K562 (cell line): ENCODE data around the gene TIMM10. TPM values are rescaled to one million over a fixed set of nuclear protein-coding genes. Genes with fewer than 3 reads are reported as not detected.
A peak's percentile ranks its signal among the peaks of the same experiment; 100 is the strongest.

Experiments
- CAMTA2 ChIP-seq: fragments of 250-450 bp; sonication (Bioruptor Pico); conservative IDR thresholded peaks from 2 replicates; pipeline ENCODE4 v1.5.1; 2022
- CCNT2 ChIP-seq: IDR thresholded peaks from 2 replicates; pipeline ENCODE4 v1.6.1; 2011; ENCODE audit warnings: borderline replicate concordance, low read depth, mild to moderate bottlenecking, moderate library complexity, mixed read lengths, low read length; ENCODE audit not compliant: insufficient read length; ENCODE audit errors: extremely low read depth
- CTCF ChIP-seq, 3 experiments: IDR thresholded peaks in 2 of 3; conservative IDR thresholded peaks in 1 of 3; 2 replicates each; pipeline ENCODE4 v1.5.1; 2011 to 2012; ENCODE audit warnings: low read length in 3 of 3, mild to moderate bottlenecking in 3 of 3, control low read depth in 2 of 3, improper control_type of control experiment in 1 of 3, inconsistent platforms in 1 of 3, low read depth in 1 of 3, mixed read lengths in 1 of 3, moderate library complexity in 1 of 3; ENCODE audit not compliant: insufficient read depth in 2 of 3
- E2F6 ChIP-seq, 2 experiments: IDR thresholded peaks; 2 replicates each; pipeline ENCODE4 v1.6.1; 2011; ENCODE audit warnings: borderline replicate concordance in 1 of 2, control low read depth in 1 of 2, low read depth in 1 of 2, low read length in 1 of 2, mild to moderate bottlenecking in 1 of 2, mixed read lengths in 1 of 2, moderate library complexity in 1 of 2; ENCODE audit not compliant: insufficient read depth in 1 of 2, insufficient read length in 1 of 2, poor library complexity in 1 of 2, severe bottlenecking in 1 of 2; ENCODE audit errors: extremely low read depth in 1 of 2
- EGR1 ChIP-seq: fragments of 450-650 bp; conservative IDR thresholded peaks from 2 replicates; pipeline ENCODE4 v1.6.1; 2017; ENCODE audit warnings: mild to moderate bottlenecking
- HDAC2 ChIP-seq: fragments of 450-650 bp; IDR thresholded peaks from 2 replicates; pipeline ENCODE4 v1.6.1; 2016; ENCODE audit warnings: mild to moderate bottlenecking
- KHSRP ChIP-seq: fragments of 450-650 bp; IDR thresholded peaks from 2 replicates; pipeline ENCODE4 v1.6.1; 2017
- LEF1 ChIP-seq: fragments of 450-650 bp; IDR thresholded peaks from 2 replicates; pipeline ENCODE4 v1.6.1; 2016; ENCODE audit warnings: mild to moderate bottlenecking
- MAZ ChIP-seq, 2 experiments: fragments of 450-650 bp in 1 of 2; sonication (generic) in 1 of 2; formaldehyde crosslinking; IDR thresholded peaks in 1 of 2; conservative IDR thresholded peaks in 1 of 2; 2 replicates each; pipeline versions ENCODE4 v1.4.0 to v1.5.0; 2020; ENCODE audit warnings: mild to moderate bottlenecking in 1 of 2, missing genetic modification reagents in 1 of 2
- MITF ChIP-seq: IDR thresholded peaks from 2 replicates; pipeline ENCODE4 v1.6.1; 2014; ENCODE audit warnings: antibody characterized with exemption
- MTA3 ChIP-seq: fragments of 450-650 bp; formaldehyde crosslinking; IDR thresholded peaks from 2 replicates; pipeline ENCODE4 v1.6.1; 2017; ENCODE audit warnings: mild to moderate bottlenecking, borderline replicate concordance
- PHF8 ChIP-seq: fragments of 200-600 bp; sonication (generic); IDR thresholded peaks from 2 replicates; pipeline ENCODE4 v1.6.1; 2012; ENCODE audit warnings: mixed run types, mild to moderate bottlenecking, inconsistent platforms, low read length, moderate library complexity, borderline replicate concordance
- RBFOX2 ChIP-seq: fragments of 200-400 bp; formaldehyde crosslinking; IDR thresholded peaks from 2 replicates; pipeline ENCODE4 v1.6.1; 2017; ENCODE audit warnings: low read depth, mild to moderate bottlenecking, low read length, moderate library complexity
- SIRT6 ChIP-seq: IDR thresholded peaks from one replicate; pipeline ENCODE4 v1.6.1; 2012; ENCODE audit warnings: low read depth, mild to moderate bottlenecking, control low read depth, inconsistent platforms, low read length, moderate library complexity
- TAF9B ChIP-seq: fragments of 450-650 bp; IDR thresholded peaks from 2 replicates; pipeline ENCODE4 v1.6.1; 2018; ENCODE audit warnings: mild to moderate bottlenecking; ENCODE audit not compliant: partially characterized antibody
- polyA plus RNA-seq, 8 experiments: library from polyadenylated mRNA; depleted of rRNA in 4 of 8; stranded (reverse) in 5 of 8; unstranded in 3 of 8; fragments of >200 nt; fragmentation: Nextera tagmentation in 2 of 8; fragmentation: Illumina TruSeq in 1 of 8; extraction: Ambion mirVana in 2 of 8; extraction: Trizol in 1 of 8; gene quantifications; 2 replicates each; pipeline versions ENCODE4 v1.2.1 to v1.2.3, GENCODE V29; 2011 to 2014; ENCODE audit warnings: inconsistent platforms in 1 of 8, missing spikeins in 1 of 8
- total RNA-seq, 7 experiments: library from RNA; depleted of rRNA in 6 of 7; stranded (reverse); fragments of >200 nt in 6 of 7; fragmentation: Illumina TruSeq in 2 of 7; extraction: Trizol in 2 of 7; gene quantifications; 2 replicates each; pipeline versions ENCODE4 v1.2.1 to v1.2.3, GENCODE V29; 2011 to 2021; ENCODE audit warnings: low replicate concordance in 1 of 7
- TF ChIP-seq, protein P1 (sequence below): sonication (generic); formaldehyde crosslinking; IDR thresholded peaks from 2 replicates; pipeline ENCODE4 v1.9.0; 2022; ENCODE audit warnings: mild to moderate bottlenecking, missing genetic modification reagents
- TF ChIP-seq, protein P2 (sequence below): sonication (generic); formaldehyde crosslinking; IDR thresholded peaks from 2 replicates; pipeline ENCODE4 v1.8.1; 2023; ENCODE audit warnings: mild to moderate bottlenecking, missing genetic modification reagents, moderate library complexity
- TF ChIP-seq, protein P3 (sequence below), 2 experiments: fragments of 450-650 bp; conservative IDR thresholded peaks; 2 replicates each; pipeline ENCODE4 v1.6.1; 2017; ENCODE audit warnings: mild to moderate bottlenecking in 2 of 2, moderate library complexity in 2 of 2

The TIMM10 gene
- total and polyA plus RNA-seq, 9 of the 15 experiments (the other 6 are each of a cell fraction or from before 2014, with no cell fraction given): 109 to 553 (median 172) TPM

DNA sequence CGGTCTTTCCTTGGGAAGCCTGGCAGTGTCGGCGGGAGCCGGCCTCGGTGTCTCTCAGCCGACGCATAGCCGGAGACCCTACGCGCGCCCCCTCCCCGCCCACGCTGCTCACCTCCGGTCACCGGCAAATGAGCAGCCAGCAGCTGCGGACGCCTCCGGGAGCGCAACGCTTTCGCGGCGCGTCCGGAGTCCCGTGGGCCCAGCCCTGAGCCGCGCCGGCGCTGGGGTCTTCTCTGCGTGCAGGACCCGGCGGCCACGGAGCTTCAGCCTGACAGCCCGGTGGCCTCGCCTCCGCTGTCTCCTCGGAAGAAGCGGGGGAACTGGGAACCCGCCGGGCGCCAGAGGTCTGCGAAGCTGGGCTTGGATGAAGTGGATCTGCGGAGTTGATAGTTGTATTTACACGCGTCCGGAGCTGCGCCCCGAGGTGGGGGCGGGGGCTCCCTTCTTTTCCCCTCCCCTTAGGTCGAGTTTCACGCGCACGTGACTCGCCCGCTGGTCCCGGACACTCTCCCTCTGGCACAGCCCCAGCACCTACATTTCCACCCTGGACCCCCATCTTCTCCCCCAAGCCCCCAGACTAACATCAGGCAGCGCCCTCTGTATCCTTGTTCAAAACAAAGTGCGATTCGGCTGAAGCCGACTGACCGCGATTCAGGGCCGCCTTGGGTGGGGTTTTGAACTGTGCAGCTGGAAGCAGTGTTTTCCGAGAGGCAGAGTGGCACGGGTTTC is 15.1 kb downstream of the TIMM10 start, which contains the start of gene SLC43A1 (continued):
- peak; percentile 47 for TF ChIP-seq CCNT2
- 0 out of 6 replicates have a peak, but pooled peaks of 1 of the 3 experiments have one; percentile 5 for TF ChIP-seq CTCF (IDR thresholded peaks at IDR 0.05 in 2 of 3, conservative IDR thresholded peaks at IDR 0.05 in 1 of 3; ENCODE audit: insufficient read depth in 2 of 3, low read depth in 1 of 3, low read length in 3 of 3)
- peak; percentile 84 for TF ChIP-seq RBFOX2
- TF ChIP-seq E2F6 (IDR thresholded peaks at IDR 0.05; ENCODE audit: borderline replicate concordance in 1 of 2, extremely low read depth in 1 of 2, insufficient read depth in 1 of 2, insufficient read length in 1 of 2, low read depth in 1 of 2, low read length in 1 of 2, poor library complexity in 1 of 2, severe bottlenecking in 1 of 2): peak; percentile 43 to 57
- TF ChIP-seq HDAC2: peak; percentile 63
- TF ChIP-seq KHSRP: no peak
- TF ChIP-seq, protein P1, sequence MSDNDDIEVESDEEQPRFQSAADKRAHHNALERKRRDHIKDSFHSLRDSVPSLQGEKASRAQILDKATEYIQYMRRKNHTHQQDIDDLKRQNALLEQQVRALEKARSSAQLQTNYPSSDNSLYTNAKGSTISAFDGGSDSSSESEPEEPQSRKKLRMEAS (CRISPR knock-in tag): peak; percentile 66
- TF ChIP-seq, protein P2, sequence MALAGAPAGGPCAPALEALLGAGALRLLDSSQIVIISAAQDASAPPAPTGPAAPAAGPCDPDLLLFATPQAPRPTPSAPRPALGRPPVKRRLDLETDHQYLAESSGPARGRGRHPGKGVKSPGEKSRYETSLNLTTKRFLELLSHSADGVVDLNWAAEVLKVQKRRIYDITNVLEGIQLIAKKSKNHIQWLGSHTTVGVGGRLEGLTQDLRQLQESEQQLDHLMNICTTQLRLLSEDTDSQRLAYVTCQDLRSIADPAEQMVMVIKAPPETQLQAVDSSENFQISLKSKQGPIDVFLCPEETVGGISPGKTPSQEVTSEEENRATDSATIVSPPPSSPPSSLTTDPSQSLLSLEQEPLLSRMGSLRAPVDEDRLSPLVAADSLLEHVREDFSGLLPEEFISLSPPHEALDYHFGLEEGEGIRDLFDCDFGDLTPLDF: no peak
- peak; percentile 42 for TF ChIP-seq EGR1
- TF ChIP-seq CAMTA2 (CRISPR knock-in tag): peak; percentile 44; the same call in 1 of the 2 replicates
- peak; percentile 82; the same call in 1 of the 2 replicates for TF ChIP-seq MTA3
- TF ChIP-seq SIRT6: no peak
- TF ChIP-seq, protein P3, sequence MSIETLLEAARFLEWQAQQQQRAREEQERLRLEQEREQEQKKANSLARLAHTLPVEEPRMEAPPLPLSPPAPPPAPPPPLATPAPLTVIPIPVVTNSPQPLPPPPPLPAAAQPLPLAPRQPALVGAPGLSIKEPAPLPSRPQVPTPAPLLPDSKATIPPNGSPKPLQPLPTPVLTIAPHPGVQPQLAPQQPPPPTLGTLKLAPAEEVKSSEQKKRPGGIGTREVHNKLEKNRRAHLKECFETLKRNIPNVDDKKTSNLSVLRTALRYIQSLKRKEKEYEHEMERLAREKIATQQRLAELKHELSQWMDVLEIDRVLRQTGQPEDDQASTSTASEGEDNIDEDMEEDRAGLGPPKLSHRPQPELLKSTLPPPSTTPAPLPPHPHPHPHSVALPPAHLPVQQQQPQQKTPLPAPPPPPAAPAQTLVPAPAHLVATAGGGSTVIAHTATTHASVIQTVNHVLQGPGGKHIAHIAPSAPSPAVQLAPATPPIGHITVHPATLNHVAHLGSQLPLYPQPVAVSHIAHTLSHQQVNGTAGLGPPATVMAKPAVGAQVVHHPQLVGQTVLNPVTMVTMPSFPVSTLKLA (conservative IDR thresholded peaks at IDR 0.05): peak; percentile 81 to 88
- peak; percentile 22; the same call in 1 of the 2 replicates for TF ChIP-seq LEF1
- peak; percentile 52; the same call in 1 of the 2 replicates for TF ChIP-seq PHF8
- TF ChIP-seq MAZ (CRISPR knock-in tag; conservative IDR thresholded peaks at IDR 0.05 in 1 of 2, IDR thresholded peaks at IDR 0.05 in 1 of 2): peak; percentile 19 to 91; a peak in 3 of 4 replicates
- TF ChIP-seq TAF9B: peak; percentile 31
- peak; percentile 63 for TF ChIP-seq MITF
